ENCODE data around the gene ZNF654. TPM values are rescaled to one million over a fixed set of nuclear protein-coding genes. Genes with fewer than 3 reads are reported as not detected.

Gene ZNF654
- polyA plus RNA-seq, 1 experiment = 6.7 TPM

DNA sequence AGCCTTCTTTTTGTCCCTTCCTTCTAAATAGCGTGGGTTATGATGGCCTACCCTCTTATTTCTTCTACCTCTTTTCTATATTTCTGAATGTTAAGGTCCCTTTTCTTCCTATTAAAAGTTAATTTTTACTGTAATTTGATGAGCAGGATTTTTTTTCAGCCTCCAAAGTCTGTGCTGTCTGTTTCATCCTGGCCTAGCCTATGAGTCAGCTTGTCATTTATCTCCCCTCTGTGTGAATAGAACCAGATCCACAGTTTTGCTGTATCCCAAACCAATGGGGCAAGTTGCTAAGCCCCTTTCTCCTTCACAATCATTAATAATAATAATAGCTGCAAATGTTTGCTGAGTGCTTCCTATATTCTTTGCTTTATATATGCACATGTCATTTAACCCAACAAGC, 72.6 kb downstream of the ZNF654 start:
- no peak for TF ChIP-seq CTCF (IDR thresholded peaks at IDR 0.05; ENCODE audit: low read depth, low read length)
- no peak for DNase-seq (ENCODE audit: low read depth, low spot score)
- Histone ChIP-seq H3K27me3 (ENCODE audit: control insufficient read depth, insufficient read depth, low read length) (no peaks in the 10 kb centered on the region), H3K9me3 (ENCODE audit: control insufficient read depth, insufficient read depth, low read length) (no peaks in the 10 kb centered on the region), H3K4me3 (ENCODE audit: low read depth, low read length) (no peak overlapping the region), H3K27ac (ENCODE audit: low read depth, low read length) (no peak overlapping the region)
- ChIA-PET CTCF (interaction anchor here (1.8 to 3.4 kb wide), 2 partner anchors 19 to 781 kb away, joined by 6 to 25 read pairs; no protein-coding TSS in a partner anchor), POLR2A (no interaction called here)

GRCh38 chr3:88132894-88133293, 73.8 kb downstream of the ZNF654 start:
- H3K4me3 ChIP-seq (ENCODE audit: low read depth, low read length) = no peak overlapping the region
- ChIA-PET CTCF (interaction anchor here (0.5 to 3.4 kb wide), 4 partner anchors 9 to 782 kb away, joined by 3 to 25 read pairs (median 5); no protein-coding TSS in a partner anchor), POLR2A (interaction anchor here (0.5 kb wide), 1 partner anchor 70 kb away, joined by 3 read pairs; no protein-coding TSS in a partner anchor)
- no peak for TF ChIP-seq CTCF (IDR thresholded peaks at IDR 0.05; ENCODE audit: low read depth, low read length)
- H3K27ac ChIP-seq (ENCODE audit: low read depth, low read length) = no peak overlapping the region
- DNase-seq (ENCODE audit: low read depth, low spot score) = no peak
- no peaks in the 10 kb centered on the region for H3K9me3 ChIP-seq (ENCODE audit: control insufficient read depth, insufficient read depth, low read length)
- H3K27me3 ChIP-seq (ENCODE audit: control insufficient read depth, insufficient read depth, low read length) = no peaks in the 10 kb centered on the region

- CTCF ChIA-PET = interaction anchor here (3.4 kb wide), 1 partner anchor 21 kb away, joined by 25 read pairs; no protein-coding TSS in a partner anchor
- Histone ChIP-seq H3K9me3 (ENCODE audit: control insufficient read depth, insufficient read depth, low read length) (no peaks in the 10 kb centered on the region), H3K27me3 (ENCODE audit: control insufficient read depth, insufficient read depth, low read length) (no peaks in the 10 kb centered on the region), H3K27ac (ENCODE audit: low read depth, low read length) (no peak overlapping the region), H3K4me3 (ENCODE audit: low read depth, low read length) (no peak overlapping the region)
- DNase-seq (ENCODE audit: low read depth, low spot score) = no peak
- POLR2A ChIA-PET = no interaction called here
- TF ChIP-seq CTCF (IDR thresholded peaks at IDR 0.05; ENCODE audit: low read depth, low read length) = no peak
These were observed 74.7 kb downstream of the ZNF654 start for GRCh38 chr3:88133711-88134263.

DNA sequence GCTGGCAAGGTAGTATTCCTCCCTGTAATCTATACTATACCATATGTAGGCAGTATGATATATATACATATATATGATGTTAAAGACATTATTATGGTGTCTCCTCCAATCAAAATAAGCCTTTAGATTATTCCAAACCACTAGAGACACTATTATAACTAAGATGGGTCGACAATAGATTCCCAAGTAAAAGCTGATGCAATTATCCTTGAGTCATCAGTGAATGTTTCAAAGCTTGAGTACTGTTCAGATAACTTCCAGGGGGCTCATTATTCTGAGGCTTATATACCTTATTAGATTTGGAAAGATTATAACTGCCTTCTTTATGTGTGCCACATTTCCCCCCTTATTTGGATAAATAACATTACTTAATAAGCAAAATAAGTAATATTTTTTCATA, 78.8 kb downstream of the ZNF654 start:
- no peak for TF ChIP-seq CTCF (IDR thresholded peaks at IDR 0.05; ENCODE audit: low read depth, low read length)
- no peaks in the 10 kb centered on the region for H3K9me3 ChIP-seq (ENCODE audit: control insufficient read depth, insufficient read depth, low read length)
- no peaks in the 10 kb centered on the region for H3K27me3 ChIP-seq (ENCODE audit: control insufficient read depth, insufficient read depth, low read length)
- ChIA-PET POLR2A (no interaction called here), CTCF (interaction anchor here (1.1 to 1.5 kb wide), 2 partner anchors 25 to 787 kb away, joined by 3 to 5 read pairs; no protein-coding TSS in a partner anchor)
- no peak for DNase-seq (ENCODE audit: low read depth, low spot score)
- no peak overlapping the region for H3K27ac ChIP-seq (ENCODE audit: low read depth, low read length)
- H3K4me3 ChIP-seq (ENCODE audit: low read depth, low read length) = no peak overlapping the region

DNA sequence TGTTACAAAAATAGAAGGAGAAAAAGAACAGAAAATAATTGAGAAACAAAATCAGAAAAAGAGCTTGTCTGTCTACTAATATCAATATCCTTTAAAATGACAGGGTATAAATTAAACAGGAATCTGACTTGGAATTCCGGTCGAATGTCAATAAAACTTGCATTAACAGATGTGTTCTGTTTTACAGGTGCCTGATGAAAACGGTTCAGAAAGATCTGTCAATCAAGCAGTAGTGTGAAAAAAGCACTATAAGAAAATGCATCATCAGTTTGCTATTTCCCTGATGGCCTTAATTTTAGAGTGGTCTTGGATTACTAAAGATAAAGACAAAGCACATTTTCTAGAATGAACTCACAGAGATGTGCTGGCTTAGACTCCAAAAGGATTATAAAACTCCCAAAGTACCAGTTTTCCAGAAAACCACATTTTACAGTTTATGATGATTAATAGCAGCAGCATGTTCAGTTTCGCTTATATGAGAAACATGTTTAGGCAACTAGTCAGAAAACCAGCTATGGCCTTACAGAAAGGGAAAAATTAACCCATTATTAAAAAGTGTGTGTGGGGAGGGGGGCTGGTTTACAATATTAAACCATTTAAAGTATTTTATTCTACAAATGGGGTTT, 82.5 kb downstream of the ZNF654 start:
- ChIA-PET POLR2A (no interaction called here), CTCF (interaction anchor here (2.5 kb wide), 1 partner anchor 28 kb away, joined by 8 read pairs; no protein-coding TSS in a partner anchor)
- H3K4me3 ChIP-seq (ENCODE audit: low read depth, low read length) = no peak overlapping the region
- DNase-seq (ENCODE audit: low read depth, low spot score) = no peak
- no peaks in the 10 kb centered on the region for H3K9me3 ChIP-seq (ENCODE audit: control insufficient read depth, insufficient read depth, low read length)
- no peak overlapping the region for H3K27ac ChIP-seq (ENCODE audit: low read depth, low read length)
- no peaks in the 10 kb centered on the region for H3K27me3 ChIP-seq (ENCODE audit: control insufficient read depth, insufficient read depth, low read length)
- no peak for TF ChIP-seq CTCF (IDR thresholded peaks at IDR 0.05; ENCODE audit: low read depth, low read length)

Measured in AG04450 (cell line).